Breast epithelium (tissue), 3 donors: ENCODE data around the gene ADPRH.

Experiments used
- CTCF ChIP-seq, 3 donors: fragments of 450-650 bp; IDR thresholded peaks; one replicate each; pipeline ENCODE4 v1.5.1; 2016 to 2017; ENCODE audit warnings: antibody characterized with exemption in 3 of 3, mild to moderate bottlenecking in 3 of 3, moderate library complexity in 3 of 3
- POLR2A ChIP-seq: fragments of 450-650 bp; IDR thresholded peaks from one replicate; pipeline ENCODE4 v1.6.1; 2016; ENCODE audit warnings: antibody characterized with exemption, mild to moderate bottlenecking, moderate library complexity
- POLR2AphosphoS5 ChIP-seq, 3 donors: sonication (generic); formaldehyde crosslinking; IDR thresholded peaks; one replicate each; pipeline ENCODE4 v1.6.1; 2017; ENCODE audit warnings: antibody characterized with exemption in 3 of 3

DNA sequence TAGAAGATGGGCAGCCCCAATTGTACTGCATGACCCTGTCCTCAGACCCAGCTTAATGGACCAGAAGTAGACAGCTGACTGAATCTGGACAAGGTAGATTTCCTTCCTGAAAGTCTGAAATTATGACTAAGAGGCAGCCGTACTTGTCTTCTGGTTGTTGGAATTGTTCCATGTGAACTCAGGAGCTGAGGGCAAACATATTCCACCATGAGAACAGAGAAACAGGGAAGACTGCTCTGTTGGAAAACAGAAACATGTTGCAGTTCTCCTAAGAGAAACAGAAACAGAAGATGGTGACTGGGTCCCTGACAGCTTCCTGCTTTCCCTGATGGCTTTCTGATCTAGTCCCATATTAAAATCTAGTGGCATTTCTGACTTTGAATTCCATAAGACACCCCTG is 57.0 kb downstream of the ADPRH start:
- TF ChIP-seq POLR2A (no peak), POLR2AphosphoS5 (IDR thresholded peaks at IDR 0.05) (no peak), CTCF (IDR thresholded peaks at IDR 0.05) (no peak)
